Adrenal gland (tissue), 12 donors: ENCODE results near the gene PLXDC2. TPM values are rescaled to one million over a fixed set of nuclear protein-coding genes. Genes with fewer than 3 reads are reported as not detected.
A peak's percentile ranks its signal among the peaks of the same experiment; 100 is the strongest.

Source experiments
- DNase-seq, 7 donors: peaks; one replicate each; pipeline ENCODE4 v3.0.0-alpha.2; 2019 to 2020
- H3K27ac ChIP-seq, 5 donors: fragments of 200-600 bp; sonication (generic) in 4 of 5; 1 replicate in 3 of 5; 2 replicates in 2 of 5; pipeline versions ENCODE4 v1.5.1 to v1.8.0; 2016 to 2020; ENCODE audit warnings: mild to moderate bottlenecking in 1 of 5
- H3K27me3 ChIP-seq: fragments of 200-600 bp; 2 replicates; pipeline ENCODE4 v1.8.0; 2021
- H3K36me3 ChIP-seq, 2 donors: fragments of 200-600 bp; replicated peaks in 1 of 2; 1 replicate in 1 of 2; 2 replicates in 1 of 2; pipeline versions ENCODE4 v1.5.1 to v1.8.0; 2018 to 2022
- H3K4me1 ChIP-seq, 2 donors: fragments of 200-600 bp; replicated peaks in 1 of 2; 1 replicate in 1 of 2; 2 replicates in 1 of 2; pipeline versions ENCODE4 v1.5.1 to v1.8.0; 2018 to 2021
- H3K4me3 ChIP-seq, 4 donors: fragments of 200-600 bp; sonication (generic) in 3 of 4; one replicate each; pipeline ENCODE4 v1.5.1; 2016 to 2018
- H3K9me3 ChIP-seq, 3 donors: fragments of 200-600 bp; sonication (generic) in 1 of 3; replicated peaks in 1 of 3; 1 replicate in 2 of 3; 2 replicates in 1 of 3; pipeline versions ENCODE4 v1.5.1 to v1.8.0; 2016 to 2021
- POLR2A ChIP-seq, 2 donors: fragments of 450-650 bp; IDR thresholded peaks; one replicate each; pipeline ENCODE4 v1.6.1; 2017; ENCODE audit warnings: antibody characterized with exemption in 2 of 2, mild to moderate bottlenecking in 2 of 2, moderate library complexity in 1 of 2
- WGBS, 4 donors: extraction: QIAGEN DNeasy Blood & Tissue Kit in 2 of 4; methylation state at CpG; one replicate each; pipeline versions ENCODE4 v1.1.5 to v1.1.7; 2013 to 2017; 5-methylcytosine and 5-hydroxymethylcytosine counted together
- intact Hi-C, 2 donors: fragments of 100-400 bp; cut with DNase I; formaldehyde crosslinking; loops; one replicate each; pipeline versions ENCODE4 v1.14.1 to v1.15.0; 2022 to 2023
- polyA plus RNA-seq, 3 donors: library from polyadenylated mRNA; stranded (reverse); fragments of 200-250 nt in 2 of 3; fragments of 350-450 nt in 1 of 3; fragmentation: Illumina TruSeq in 1 of 3; extraction: RNeasy Lipid Tissue Mini Kit (QIAGEN cat#74804) in 1 of 3; gene quantifications; one replicate each; pipeline ENCODE4 v1.2.3, GENCODE V29; 2013 to 2014
- total RNA-seq, 9 donors: library from RNA; depleted of rRNA in 4 of 9; stranded (reverse); fragments of >200 nt in 4 of 9; fragments of 120-200 nt in 1 of 9; fragmentation: NEBNext Ultra II Directional in 1 of 9; extraction: Animal tissue kit (Norgen Biotek cat#: 25700) in 1 of 9; gene quantifications; one replicate each; pipeline versions ENCODE4 v1.1.0 to v1.2.4, GENCODE V29; 2013 to 2023
- TF ChIP-seq, protein P1 (sequence below), 6 experiments: fragments of 450-650 bp in 4 of 6; fragments of 200-600 bp in 2 of 6; sonication (generic) in 1 of 6; IDR thresholded peaks; 1 replicate in 5 of 6; 2 replicates in 1 of 6; pipeline versions ENCODE4 v1.5.1 to v1.8.0; 2016 to 2021; ENCODE audit warnings: antibody characterized with exemption in 6 of 6, mild to moderate bottlenecking in 2 of 6, moderate library complexity in 1 of 6
- donor health status: healthy with polysubstance abuse.
- donor health status: Bipolar disorder and iron deficiency.
- donor health status: DM: yes; HTN: yes; CAD: no.
- donor health status: DM: no; HTN: no; CAD: no.
- donor health status: DM: no; HTN: no; CAD: no.
- donor health status: DM: yes; HTN: yes; CAD: no.

PLXDC2 gene
- total and polyA plus RNA-seq, 12 donors = 12.1 to 127 (median 75.1) TPM

DNA sequence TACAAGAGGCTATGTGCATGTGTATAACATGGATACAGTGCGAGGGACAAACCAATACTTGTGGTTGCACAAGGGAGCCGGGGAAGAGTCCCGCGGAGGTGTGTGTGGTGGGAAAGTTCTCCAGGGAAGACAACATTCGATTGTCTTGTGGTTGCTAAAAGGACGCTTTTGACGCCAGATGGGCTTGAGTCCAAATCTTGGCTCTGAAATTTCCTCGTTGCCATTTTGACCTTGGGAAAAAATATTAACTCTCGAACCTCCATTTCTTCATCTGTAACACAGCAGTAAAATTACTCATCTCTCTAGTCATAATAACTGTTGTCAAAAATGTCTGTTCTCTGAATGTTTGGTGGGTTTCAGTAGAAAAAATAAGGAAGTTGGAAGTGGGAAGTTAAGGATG, 16.5 kb downstream of the PLXDC2 start:
- Histone ChIP-seq H3K9me3 (no peaks in the 10 kb centered on the region), H3K4me3 (no peak overlapping the region), H3K36me3 (no peaks in the 10 kb centered on the region), H3K27me3 (no peaks in the 10 kb centered on the region), H3K27ac (peak overlapping the region in 1 of 5 donors; percentile 40), H3K4me1 (peaks cover 43 to 57% of the 10 kb centered on the region in 2 donors)
- TF ChIP-seq POLR2A (IDR thresholded peaks at IDR 0.05) = no peak
- TF ChIP-seq, protein P1, sequence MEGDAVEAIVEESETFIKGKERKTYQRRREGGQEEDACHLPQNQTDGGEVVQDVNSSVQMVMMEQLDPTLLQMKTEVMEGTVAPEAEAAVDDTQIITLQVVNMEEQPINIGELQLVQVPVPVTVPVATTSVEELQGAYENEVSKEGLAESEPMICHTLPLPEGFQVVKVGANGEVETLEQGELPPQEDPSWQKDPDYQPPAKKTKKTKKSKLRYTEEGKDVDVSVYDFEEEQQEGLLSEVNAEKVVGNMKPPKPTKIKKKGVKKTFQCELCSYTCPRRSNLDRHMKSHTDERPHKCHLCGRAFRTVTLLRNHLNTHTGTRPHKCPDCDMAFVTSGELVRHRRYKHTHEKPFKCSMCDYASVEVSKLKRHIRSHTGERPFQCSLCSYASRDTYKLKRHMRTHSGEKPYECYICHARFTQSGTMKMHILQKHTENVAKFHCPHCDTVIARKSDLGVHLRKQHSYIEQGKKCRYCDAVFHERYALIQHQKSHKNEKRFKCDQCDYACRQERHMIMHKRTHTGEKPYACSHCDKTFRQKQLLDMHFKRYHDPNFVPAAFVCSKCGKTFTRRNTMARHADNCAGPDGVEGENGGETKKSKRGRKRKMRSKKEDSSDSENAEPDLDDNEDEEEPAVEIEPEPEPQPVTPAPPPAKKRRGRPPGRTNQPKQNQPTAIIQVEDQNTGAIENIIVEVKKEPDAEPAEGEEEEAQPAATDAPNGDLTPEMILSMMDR (IDR thresholded peaks at IDR 0.05) = no peak
- WGBS, 4 donors = 22 to 33% (median 24%) methylated on average over 9 of the region's 9 CpGs
- intact Hi-C loops = no loop called here
- DNase-seq = peak in 5 of 7 donors; percentile 29 to 66 (median 41)

DNA sequence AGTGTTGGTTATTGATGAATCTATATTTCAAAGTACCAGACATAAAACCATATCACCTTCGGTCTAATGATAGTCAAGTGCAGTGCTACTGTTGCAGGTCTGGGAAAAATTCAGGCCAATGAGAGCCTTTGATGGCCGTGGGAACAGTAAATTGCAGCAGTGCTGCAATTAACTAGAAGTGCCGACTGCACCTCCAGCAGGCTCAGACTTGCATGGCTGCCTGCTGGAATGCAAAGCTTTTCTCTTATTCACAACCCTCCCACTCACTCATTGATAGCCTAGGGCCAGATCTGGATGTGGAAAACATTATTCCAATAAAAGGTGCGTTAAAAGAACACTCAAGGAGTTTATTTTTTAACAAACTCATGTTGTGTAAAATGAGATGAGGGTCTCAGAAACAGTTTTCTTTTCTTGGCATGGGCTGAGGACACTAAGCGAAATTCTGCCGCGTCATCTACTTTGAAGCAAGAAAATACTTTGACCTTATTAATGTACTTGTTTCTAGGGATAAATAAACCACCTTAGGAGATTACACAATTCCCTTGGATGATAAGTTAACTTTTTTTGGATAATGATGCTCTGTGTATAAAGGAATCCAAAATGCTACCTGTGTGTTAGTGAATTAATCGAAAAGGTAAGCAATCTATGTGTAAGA, 17.1 kb downstream of the PLXDC2 start:
- intact Hi-C loops = no loop called here
- DNase-seq = no peak
- Histone ChIP-seq H3K4me3 (no peak overlapping the region), H3K9me3 (no peaks in the 10 kb centered on the region), H3K4me1 (peaks cover 41 to 54% of the 10 kb centered on the region in 2 donors), H3K27ac (no peak overlapping the region), H3K27me3 (no peaks in the 10 kb centered on the region), H3K36me3 (no peaks in the 10 kb centered on the region)
- no peak for TF ChIP-seq POLR2A (IDR thresholded peaks at IDR 0.05)
- TF ChIP-seq, protein P1 (IDR thresholded peaks at IDR 0.05) = no peak
- 73 to 83% (median 76%) methylated on average over 8 of the region's 8 CpGs for WGBS, 4 donors

DNA sequence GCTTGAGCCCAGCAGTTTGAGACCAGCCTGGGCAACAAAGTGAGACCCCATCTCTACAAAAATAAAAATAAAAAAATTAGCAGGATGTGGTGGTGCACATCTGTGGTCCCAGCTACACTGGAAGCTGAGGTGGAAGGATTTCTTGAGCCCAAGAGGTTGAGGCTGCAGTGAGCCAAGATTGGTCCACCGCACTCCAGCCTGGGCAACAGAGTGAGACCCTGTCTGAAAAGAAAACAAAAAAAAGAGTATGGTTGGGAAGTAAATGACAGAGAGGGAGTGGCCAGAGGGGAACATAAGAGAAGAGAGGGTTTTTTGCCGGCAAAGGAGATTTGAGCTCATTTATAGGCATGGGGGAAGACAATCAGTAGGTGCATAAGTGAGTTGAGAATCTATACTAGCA, 19.7 kb downstream of the PLXDC2 start:
- WGBS, 4 donors = 94 to 98% (median 95%) methylated on average over 2 of the region's 2 CpGs
- no peak overlapping the region for H3K4me3 ChIP-seq
- no peak overlapping the region for H3K27ac ChIP-seq
- no peaks in the 10 kb centered on the region for H3K27me3 ChIP-seq
- H3K36me3 ChIP-seq = no peaks in the 10 kb centered on the region
- peaks cover 25 to 51% of the 10 kb centered on the region in 2 donors for H3K4me1 ChIP-seq
- DNase-seq = no peak
- TF ChIP-seq, protein P1 (IDR thresholded peaks at IDR 0.05) = no peak
- TF ChIP-seq POLR2A (IDR thresholded peaks at IDR 0.05) = no peak
- intact Hi-C loops = no loop called here
- H3K9me3 ChIP-seq = no peaks in the 10 kb centered on the region

DNA sequence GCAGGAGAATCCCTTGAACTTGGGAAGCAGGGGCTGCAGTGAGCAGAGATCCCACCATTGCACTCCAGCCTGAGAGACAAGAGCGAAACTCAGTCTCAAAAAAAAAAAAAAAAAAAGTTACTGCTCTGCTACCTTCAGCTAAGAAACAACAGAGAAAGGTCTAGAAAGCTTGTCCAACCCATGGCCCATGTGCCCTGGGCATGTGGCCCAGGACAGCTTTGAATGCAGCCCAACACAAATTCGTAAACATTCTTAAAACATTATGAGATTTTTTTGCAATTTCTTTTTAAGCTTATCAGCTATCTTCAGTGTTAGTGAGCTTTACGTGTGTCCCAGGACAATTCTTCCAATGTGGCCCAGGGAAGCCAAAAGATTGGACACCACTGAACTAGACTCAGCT, 22.9 kb downstream of the PLXDC2 start:
- H3K4me1 ChIP-seq = peaks cover 15 to 32% of the 10 kb centered on the region in 2 donors
- no peak for DNase-seq
- H3K36me3 ChIP-seq = no peaks in the 10 kb centered on the region
- intact Hi-C loops = no loop called here
- WGBS, 4 donors = 70 to 82% (median 78%) methylated on average over 3 of the region's 3 CpGs
- H3K4me3 ChIP-seq = no peak overlapping the region
- no peaks in the 10 kb centered on the region for H3K27me3 ChIP-seq
- no peak for TF ChIP-seq POLR2A (IDR thresholded peaks at IDR 0.05)
- TF ChIP-seq, protein P1 (IDR thresholded peaks at IDR 0.05) = no peak
- no peak overlapping the region for H3K27ac ChIP-seq
- H3K9me3 ChIP-seq = peaks cover 0 to 6% (median 0%) of the 10 kb centered on the region in 3 donors
